Measurements from ENCODE around the gene MINDY4B. TPM values are rescaled to one million over a fixed set of nuclear protein-coding genes. Genes with fewer than 3 reads are reported as not detected.

The MINDY4B gene
- total RNA-seq (2012; rRNA removed), result not detected in 2 replicates
- not detected in 2 replicates for polyA plus RNA-seq (2012; rRNA removed)
- not detected in 2 replicates for polyA plus RNA-seq (2012; cell fraction: cytosol; rRNA removed)
- not detected in 2 replicates for polyA plus RNA-seq (2012; cell fraction: nucleus; rRNA removed; ENCODE audit: low replicate concordance)
- Bru-seq, nascent RNA, result not detected
- not detected for BruChase-seq, experiment 1, labeled RNA remaining after a 6-hour chase
- BruChase-seq, experiment 2, labeled RNA remaining after a 2-hour chase, result not detected
- long read RNA-seq, result 0 reads

GRCh38 chr3:150905339-150905738 lies at the start of gene MINDY4B:
MINDY4B (minus strand) TSS chr3:150905439; CDS start chr3:150905439, 0 bp downstream.
- DNase-seq, result no peak
- no peak for TF ChIP-seq RFX5 (IDR thresholded peaks at IDR 0.05; ENCODE audit: low read depth, low read length)
- TF ChIP-seq BHLHE40 (IDR thresholded peaks at IDR 0.05; ENCODE audit: low read depth, low read length), result no peak
- TF ChIP-seq CTCF (conservative IDR thresholded peaks at IDR 0.05; ENCODE audit: low read depth, low read length), result no peak
- TF ChIP-seq ELK1 (IDR thresholded peaks at IDR 0.05; ENCODE audit: borderline replicate concordance, low read depth, low read length), result no peak
- no peak for TF ChIP-seq FOS (IDR thresholded peaks at IDR 0.05; ENCODE audit: low read depth, low read length)
- TF ChIP-seq MAZ (IDR thresholded peaks at IDR 0.05; ENCODE audit: borderline replicate concordance, low read depth, low read length), result no peak
- no peak for TF ChIP-seq POLR2A (IDR thresholded peaks at IDR 0.05; ENCODE audit: low read depth, low read length)
- no peak for TF ChIP-seq CHD1 (IDR thresholded peaks at IDR 0.05; ENCODE audit: low read depth, low read length)
- TF ChIP-seq MAFK (IDR thresholded peaks at IDR 0.05; ENCODE audit: low read depth, low read length), result no peak
- no peak for TF ChIP-seq RCOR1 (IDR thresholded peaks at IDR 0.05; ENCODE audit: insufficient replicate concordance, low read length)
- H3K4me3 ChIP-seq (ENCODE audit: insufficient read depth, low read depth, low read length), result no peak within 1 kb of the TSS
- intact Hi-C loops (cut with micrococcal nuclease) (no loop called here), dilution Hi-C loops (cut with HindIII; ENCODE audit: low sequenced_read_pairs, unreplicated experiment) (no loop called here), in situ Hi-C loops (cut with MboI; ENCODE audit: low sequenced_read_pairs) (loop anchor here (25.0 kb wide), 1 partner anchor 232 kb away; no protein-coding TSS in a partner anchor)
- no peak within 1 kb of the TSS for H3K14ac ChIP-seq (replicated peaks; ENCODE audit: low read depth, low read length)
- no peak within 1 kb of the TSS for H2BK5ac ChIP-seq (ENCODE audit: low read depth, low read length, poor library complexity, severe bottlenecking)
- H4K8ac ChIP-seq (ENCODE audit: low read depth in 2 of 2, low read length in 2 of 2), result no peak within 1 kb of the TSS
- no peak within 1 kb of the TSS for H2AFZ ChIP-seq (replicated peaks; ENCODE audit: low read length, poor library complexity)
- no peak within 1 kb of the TSS for H2BK20ac ChIP-seq (ENCODE audit: low read depth, low read length)
- no peaks in the 10 kb centered on the region for H3K9me3 ChIP-seq (ENCODE audit: control insufficient read depth, insufficient read depth, low read length)
- no peak within 1 kb of the TSS for H3K4me2 ChIP-seq (ENCODE audit: low read depth, low read length)
- H3K9me1 ChIP-seq (ENCODE audit: insufficient read depth, low read length), result peaks cover 3% of the 10 kb centered on the region; the same call in 1 of the 2 replicates
- H2BK15ac ChIP-seq (ENCODE audit: low read depth, low read length), result no peak within 1 kb of the TSS
- peaks cover 29% of the 10 kb centered on the region for H3K27me3 ChIP-seq (ENCODE audit: control insufficient read depth, insufficient read depth, low read length)
- POLR2A ChIA-PET (ENCODE audit: unreplicated experiment), result no interaction called here
- no TSS peak for BruUV-seq (replicated peaks)
- H3K36me3 ChIP-seq (ENCODE audit: control insufficient read depth, insufficient read depth, low read length), result no peaks in the 10 kb centered on the region
- no peak for ATAC-seq (ENCODE audit: low read depth)
- H3K79me1 ChIP-seq (ENCODE audit: low read depth in 1 of 2, low read length in 2 of 2), result no peaks in the 10 kb centered on the region
- no peak within 1 kb of the TSS for H2BK120ac ChIP-seq (ENCODE audit: low read depth, low read length)
- CTCF ChIA-PET, result no interaction called here
- H4K20me1 ChIP-seq (ENCODE audit: insufficient read depth, low read length), result no peaks in the 10 kb centered on the region
- no peak within 1 kb of the TSS for H3K56ac ChIP-seq (ENCODE audit: extremely low read depth, insufficient read depth, low read length)
- no peak within 1 kb of the TSS for H3K23ac ChIP-seq (ENCODE audit: low read depth, low read length)
- no peak within 1 kb of the TSS for H2AK5ac ChIP-seq (ENCODE audit: low read depth, low read length)
- no peak within 1 kb of the TSS for H3K4ac ChIP-seq (ENCODE audit: low read depth, low read length)
- no peak within 1 kb of the TSS for H4K91ac ChIP-seq (ENCODE audit: insufficient read depth, low read depth, low read length)
- H3K9ac ChIP-seq (ENCODE audit: low read depth, low read length), result no peak within 1 kb of the TSS
- no peak within 1 kb of the TSS for H3K18ac ChIP-seq (ENCODE audit: low read depth, low read length)
- no peak within 1 kb of the TSS for H2AK9ac ChIP-seq (replicated peaks; ENCODE audit: low read depth, low read length, poor library complexity)
- no peak within 1 kb of the TSS for H4K5ac ChIP-seq (ENCODE audit: low read depth, low read length)
- no peaks in the 10 kb centered on the region for H3K4me1 ChIP-seq (ENCODE audit: control insufficient read depth, insufficient read depth, low read length)
- no CpG with 5 or more reads among the region's 4 CpGs for WGBS, 2 experiments (ENCODE audit: extremely low coverage in 2 of 2, insufficient read length in 1 of 2)
- no peak within 1 kb of the TSS for H3K27ac ChIP-seq (ENCODE audit: insufficient read depth, low read length)
